Posterior cingulate gyrus (tissue), 11 donors: ENCODE results near the gene PADI4.
"Not testable (repeated sequence)": the region's sequence is repeated elsewhere in the genome, so short reads cannot be mapped to it uniquely, and the experiment has no call there.

Experiments used
- DNase-seq, 10 donors: peaks; one replicate each; pipeline versions ENCODE4 v3.0.0 to v3.0.0-alpha.2; 2020 to 2021; ENCODE audit warnings: mixed read lengths in 3 of 10
- intact Hi-C: fragments of 100-400 bp; cut with DNase I; formaldehyde crosslinking; loops from one replicate; pipeline ENCODE4 v1.15.1; 2023

Gene PADI4

DNA sequence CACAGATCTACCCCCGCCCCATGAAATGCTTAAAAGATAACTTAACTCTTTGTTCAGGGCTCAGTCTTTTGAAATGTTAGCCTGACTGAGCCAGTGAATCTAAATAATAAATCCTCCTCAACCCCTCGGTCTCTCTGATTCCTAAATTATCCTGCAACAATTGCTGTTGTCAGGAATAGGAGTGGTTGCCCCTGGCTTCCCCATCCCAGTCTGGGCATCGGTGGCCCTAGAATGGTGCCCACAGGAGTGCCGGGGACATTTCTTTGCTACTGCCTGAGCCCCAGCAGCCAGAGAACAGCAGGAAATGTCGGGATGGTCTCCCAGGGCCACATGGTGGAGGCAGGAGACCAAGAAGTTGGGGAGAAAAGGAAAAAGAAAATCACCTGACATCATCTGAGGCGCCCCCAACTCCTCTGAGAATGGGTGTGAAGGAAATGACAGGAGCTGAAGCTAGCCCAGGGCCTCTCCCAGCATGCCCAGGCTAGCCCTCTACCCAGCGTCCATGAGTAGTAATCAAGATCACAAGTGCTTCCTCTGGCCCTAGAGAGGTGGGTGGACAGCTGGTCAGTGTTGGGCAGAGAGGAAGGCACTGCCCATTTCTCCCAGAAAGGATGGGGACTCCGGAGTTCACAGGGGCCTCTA lies 1.6 kb downstream of the PADI4 start:
- intact Hi-C loops, result no loop called here
- DNase-seq, result no peak

DNA sequence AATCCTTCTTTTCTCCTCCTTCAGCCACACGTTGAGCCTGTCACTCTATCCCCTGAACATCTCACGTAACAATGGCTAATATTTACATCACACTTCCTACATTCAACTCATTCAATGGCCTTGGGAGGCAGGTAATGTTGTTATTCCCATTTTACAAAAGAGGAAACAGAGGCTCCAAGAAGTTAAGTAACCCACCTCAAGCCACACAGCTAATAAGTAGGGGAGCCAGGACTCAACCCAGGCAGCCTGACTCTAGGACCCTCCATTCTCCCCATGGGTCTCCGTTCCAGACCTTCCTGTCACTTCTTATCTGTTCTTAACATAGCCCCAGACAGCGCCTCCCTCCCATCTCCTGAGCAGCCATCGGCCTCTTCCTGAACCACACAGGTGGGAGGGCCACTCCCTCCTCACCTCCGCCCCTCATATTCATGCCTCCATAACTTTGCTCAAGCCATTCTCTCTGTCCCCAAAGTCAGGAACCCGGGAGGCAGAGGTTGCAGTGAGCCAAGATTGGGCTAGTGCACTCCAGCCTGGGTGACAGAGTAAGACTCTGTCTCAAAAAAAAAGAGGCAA lies 2.2 kb downstream of the PADI4 start:
- intact Hi-C loops, result no loop called here
- no peak for DNase-seq

DNA sequence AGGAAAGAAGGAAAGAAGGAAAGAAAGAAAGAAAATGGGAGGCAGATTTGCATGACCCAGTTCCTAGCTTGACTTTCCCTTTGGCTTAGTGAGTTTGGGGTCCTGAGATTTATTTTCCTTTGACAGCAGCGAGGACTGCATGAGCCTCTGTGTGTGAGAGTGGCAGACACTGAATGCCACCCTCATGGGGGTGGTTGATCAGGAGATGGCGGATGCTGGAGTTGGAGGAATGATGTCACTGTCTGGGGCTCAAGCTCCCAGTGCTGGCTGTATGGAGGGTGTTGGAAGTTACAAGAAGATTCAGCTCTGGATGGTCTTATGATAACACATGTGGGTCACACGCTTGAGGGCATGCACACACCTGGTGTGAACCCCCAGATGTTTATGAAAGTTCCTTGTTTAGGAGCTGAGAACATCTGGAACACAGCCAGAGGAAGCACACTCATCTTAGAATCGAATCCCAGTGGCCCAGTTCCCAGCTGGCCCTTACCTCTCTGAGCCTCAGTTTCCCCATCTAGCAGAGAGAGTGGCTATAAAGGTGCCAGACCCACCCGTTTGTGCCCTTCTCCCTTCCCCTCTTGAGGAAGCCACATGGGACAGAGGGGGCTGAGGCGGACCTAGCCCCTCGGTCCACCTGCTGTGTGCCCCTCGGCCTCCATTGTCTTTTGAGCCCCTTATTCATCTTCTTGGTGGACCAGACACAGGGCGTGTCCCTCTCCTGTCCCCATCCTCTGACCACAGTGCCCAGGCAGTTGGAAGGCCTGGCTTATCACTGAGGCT lies 5.7 kb downstream of the PADI4 start:
- DNase-seq, result no peak
- intact Hi-C loops, result no loop called here

DNA sequence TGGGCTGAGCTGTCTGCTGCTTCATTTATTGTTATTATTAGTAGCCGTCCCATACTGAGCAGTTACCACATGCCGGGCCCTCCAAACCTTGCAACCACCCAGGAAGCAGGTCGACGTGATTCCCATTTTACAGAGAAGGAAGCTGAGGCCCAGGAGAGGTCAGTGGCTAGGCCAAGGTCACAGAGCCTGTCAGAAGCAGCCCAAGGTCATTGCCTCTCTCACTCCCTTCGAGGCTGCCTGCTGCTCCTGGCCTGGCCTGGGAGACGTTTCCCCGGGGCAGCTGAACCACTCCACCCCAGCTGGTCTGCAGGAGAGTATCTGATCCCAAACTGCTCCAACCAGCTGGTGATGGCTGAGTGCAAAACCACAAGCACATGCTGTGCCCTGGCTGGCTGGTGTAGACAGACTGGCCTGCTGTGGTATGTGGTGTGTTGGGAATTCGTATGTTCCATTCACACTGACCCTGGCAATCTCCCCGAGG lies 6.5 kb downstream of the PADI4 start:
- no peak for DNase-seq
- intact Hi-C loops, result no loop called here

- no peak for DNase-seq
- intact Hi-C loops, result no loop called here
Observed at GRCh38 chr1:17315542-17316130, 7.6 kb downstream of the PADI4 start.

- no peak for DNase-seq
- intact Hi-C loops, result no loop called here
Observed at GRCh38 chr1:17316704-17317103, 8.7 kb downstream of the PADI4 start.

DNA sequence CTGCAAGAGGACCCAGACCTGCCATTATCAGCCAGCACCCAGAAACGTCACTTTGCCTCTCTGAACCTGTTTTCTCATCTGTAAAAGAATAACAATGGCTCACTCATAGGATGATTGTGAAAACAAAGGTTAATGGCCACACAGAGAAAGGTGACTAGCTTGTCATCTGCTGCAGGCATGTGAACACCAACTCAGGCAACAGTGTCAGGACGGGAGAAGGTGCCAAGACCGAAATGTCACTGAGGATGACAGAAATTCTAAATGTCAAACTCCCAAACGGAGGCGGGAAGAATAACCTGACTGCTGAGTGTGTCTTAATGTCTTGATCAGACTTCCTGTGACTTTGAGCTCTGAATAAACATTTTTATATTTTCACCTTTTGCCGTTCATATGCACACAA lies 10.3 kb downstream of the PADI4 start:
- DNase-seq, result no peak
- intact Hi-C loops, result no loop called here

DNA sequence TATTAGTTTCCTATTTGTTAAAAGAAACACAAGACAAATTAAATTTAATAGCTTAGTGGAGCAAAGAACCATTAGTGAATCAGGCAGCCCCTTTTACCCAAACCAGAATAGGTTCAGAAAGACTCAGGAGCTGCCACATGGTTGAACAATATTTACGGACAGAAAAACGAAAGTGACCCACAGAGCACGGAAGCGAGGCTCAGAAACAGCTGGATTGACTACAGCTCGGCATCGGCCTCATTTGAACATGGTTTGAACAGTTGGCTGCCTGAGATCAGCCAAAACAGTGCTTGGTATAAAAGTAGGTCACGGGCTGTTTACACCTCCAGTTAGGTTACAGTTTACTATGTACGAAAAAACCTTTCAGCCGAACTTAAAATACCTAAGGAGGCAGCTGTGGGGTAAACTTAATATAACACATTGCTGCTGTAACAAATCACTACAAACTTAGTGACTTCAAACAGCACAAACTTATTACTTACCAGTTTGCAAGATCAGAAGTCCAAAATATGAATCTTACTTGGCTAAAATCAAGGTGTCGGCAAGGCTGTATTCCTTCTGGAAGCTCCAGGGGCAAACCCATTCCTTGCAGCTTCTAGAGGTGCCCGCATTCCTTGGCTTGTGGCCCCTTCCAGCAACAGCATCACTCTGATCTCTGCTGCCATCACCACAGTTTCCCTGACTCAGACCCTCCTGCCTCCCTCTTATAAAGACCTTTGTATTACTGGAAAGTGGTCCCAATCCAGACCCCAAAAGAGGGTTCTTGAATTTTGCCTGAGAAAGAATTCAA lies 11.8 kb downstream of the PADI4 start:
- intact Hi-C loops, result no loop called here
- no peak for DNase-seq

- DNase-seq, intact Hi-C loops: not testable (repeated sequence)
Observed at GRCh38 chr1:17321857-17322390, 13.9 kb downstream of the PADI4 start.

DNA sequence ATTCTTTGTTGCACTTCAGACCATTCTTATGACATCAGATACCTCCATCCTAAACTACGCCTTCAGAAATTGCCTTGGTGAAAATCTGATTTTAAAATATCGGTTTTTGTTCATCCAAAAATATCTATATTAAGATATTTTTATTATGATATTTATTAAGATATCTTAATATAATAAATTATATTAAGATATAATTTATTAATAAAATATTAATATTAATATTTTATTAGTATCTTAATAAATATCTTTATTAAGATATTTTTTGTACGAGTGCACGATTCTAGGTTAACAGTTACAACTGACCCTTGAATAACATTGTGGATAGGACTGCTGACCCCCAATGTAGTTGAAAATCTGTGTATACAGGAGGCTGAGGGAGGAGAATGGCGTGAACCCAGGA lies 20.9 kb downstream of the PADI4 start:
- intact Hi-C loops, result no loop called here
- no peak for DNase-seq

DNA sequence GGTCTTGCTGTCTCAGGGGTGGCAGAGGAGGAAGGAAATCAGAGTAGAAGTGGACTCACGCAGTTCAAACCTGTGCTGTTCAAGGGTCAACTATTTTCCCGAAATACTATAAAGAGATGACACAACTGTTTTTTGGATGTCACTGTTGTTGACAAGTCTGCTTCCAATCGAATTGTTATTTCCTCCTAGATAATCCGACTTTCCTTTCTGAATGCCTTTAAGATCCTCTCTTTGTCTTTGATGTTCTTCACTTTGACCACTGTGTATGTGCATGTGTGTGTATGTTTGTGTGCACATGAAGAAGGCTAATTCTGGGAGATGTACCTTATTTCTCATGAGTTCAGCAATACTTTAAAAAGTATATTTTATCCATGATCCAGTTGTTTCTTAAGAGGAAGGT lies 21.6 kb downstream of the PADI4 start:
- DNase-seq, result no peak
- intact Hi-C loops, result loop anchor here (10.0 kb wide), 1 partner anchor 265 kb away; no protein-coding TSS in a partner anchor

DNA sequence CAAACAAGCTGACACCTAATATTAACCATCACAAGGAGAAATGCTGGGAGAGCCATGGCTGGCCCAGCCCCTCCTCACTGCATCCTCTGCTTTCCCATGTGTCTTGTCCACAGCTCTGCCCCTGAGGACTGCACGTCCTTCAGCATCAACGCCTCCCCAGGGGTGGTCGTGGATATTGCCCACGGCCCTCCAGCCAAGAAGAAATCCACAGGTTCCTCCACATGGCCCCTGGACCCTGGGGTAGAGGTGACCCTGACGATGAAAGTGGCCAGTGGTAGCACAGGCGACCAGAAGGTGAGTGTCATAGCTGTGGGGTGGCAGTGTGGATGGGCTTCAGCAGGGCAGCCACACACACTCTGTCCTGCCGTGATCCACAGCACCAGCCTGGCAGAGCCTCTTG lies 22.9 kb downstream of the PADI4 start:
- DNase-seq, result peak in 2 of 10 donors; percentile 26 to 44
- intact Hi-C loops, result loop anchor here (10.0 kb wide), 1 partner anchor 266 kb away; no protein-coding TSS in a partner anchor

- DNase-seq, result peak in 2 of 10 donors; percentile 9 to 73
- intact Hi-C loops, result loop anchor here (10.0 kb wide), 1 partner anchor 268 kb away; no protein-coding TSS in a partner anchor
Observed at GRCh38 chr1:17333081-17333480, 25.1 kb downstream of the PADI4 start.

DNA sequence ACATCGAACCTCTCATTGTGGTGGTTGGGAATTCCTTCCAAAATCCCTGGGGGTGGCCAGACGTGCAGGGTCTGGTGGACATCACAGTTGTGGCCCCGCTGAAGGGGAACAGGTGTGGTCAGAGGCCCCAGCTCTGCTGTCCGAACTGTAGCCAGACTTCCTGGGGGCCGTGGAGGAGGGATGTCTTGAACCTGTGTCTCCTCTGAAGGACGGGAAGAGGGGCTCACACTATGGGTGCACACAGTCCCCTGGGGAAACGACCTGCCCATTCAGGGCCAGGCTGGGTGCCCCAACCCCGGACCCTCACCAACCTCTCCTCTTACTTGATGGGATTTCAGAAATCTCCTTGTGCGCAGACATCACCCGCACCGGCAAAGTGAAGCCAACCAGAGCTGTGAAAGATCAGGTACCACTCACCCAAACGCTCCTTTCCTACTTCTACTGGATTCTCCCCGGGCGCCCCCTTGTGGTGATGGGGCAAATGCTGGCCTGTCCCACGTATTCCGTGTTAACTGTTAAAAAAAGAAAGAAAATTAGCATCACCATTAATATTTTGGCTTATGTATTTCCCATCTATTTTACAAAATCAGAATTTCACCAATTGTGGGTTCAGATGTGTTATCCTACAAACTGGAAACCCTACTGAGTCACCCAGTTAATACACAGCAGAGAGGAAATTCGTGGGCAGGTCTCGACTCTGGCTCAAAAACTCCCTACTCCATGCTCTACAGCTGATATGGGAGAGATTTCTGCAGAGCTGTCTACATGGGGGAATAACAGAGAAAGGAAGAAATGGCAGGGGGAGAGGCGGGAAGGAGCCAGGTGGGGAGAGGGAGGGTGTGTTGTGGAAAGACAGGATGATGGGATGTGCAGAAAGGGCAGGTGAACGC lies 28.1 kb downstream of the PADI4 start:
- DNase-seq, result peak in 9 of 10 donors; percentile 18 to 89 (median 67)
- intact Hi-C loops, result loop anchor here (2.0 to 10.0 kb wide), 2 partner anchors 211 to 271 kb away; no protein-coding TSS in a partner anchor

DNA sequence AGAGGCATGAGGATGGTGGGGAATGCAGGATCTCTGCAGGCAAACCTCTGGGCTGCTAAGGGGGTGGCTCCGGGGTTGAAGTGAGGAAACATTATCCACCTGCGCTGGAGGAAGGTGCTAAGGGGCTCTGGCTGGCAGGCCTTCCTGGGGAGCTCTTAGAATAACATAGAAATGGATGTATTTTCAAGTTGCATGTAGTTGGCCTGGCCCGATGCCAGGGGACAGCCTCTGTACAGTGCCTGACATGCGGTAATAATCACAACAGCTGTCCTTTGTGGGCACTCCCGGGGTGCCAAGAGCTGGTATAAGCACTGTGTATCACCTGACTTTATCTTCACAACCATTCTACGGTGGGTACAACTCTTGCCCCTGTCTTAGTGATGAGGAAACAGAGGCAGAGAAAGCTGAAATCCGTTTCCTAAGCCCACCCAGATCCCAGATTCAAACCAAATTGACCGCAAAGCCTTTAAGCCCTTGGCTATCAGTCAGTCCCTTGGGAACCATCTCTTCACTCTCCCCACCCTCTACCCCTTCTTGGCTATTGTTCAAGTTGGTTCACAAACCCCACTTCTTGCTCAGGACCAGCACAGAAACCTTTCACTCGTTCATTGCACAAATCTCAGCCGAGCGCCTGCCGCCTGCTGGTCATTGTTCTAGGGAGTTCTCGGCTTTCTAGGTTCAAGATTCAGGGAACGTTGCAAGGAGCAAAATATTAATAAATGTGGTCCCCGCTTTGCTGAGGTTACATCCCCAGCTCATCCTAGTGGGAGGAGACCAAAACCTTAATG lies 30.9 kb downstream of the PADI4 start:
- intact Hi-C loops, result loop anchor here (10.0 kb wide), 1 partner anchor 274 kb away; no protein-coding TSS in a partner anchor
- DNase-seq, result peak in 2 of 10 donors; percentile 50 to 63

GRCh38 chr1:17339521-17339920 lies 31.5 kb downstream of the PADI4 start:
- intact Hi-C loops, result loop anchor here (10.0 kb wide), 1 partner anchor 275 kb away; no protein-coding TSS in a partner anchor
- peak in 2 of 10 donors; percentile 31 to 34 for DNase-seq

GRCh38 chr1:17340358-17340757 lies 32.4 kb downstream of the PADI4 start:
- intact Hi-C loops, result no loop called here
- DNase-seq, result peak in 2 of 10 donors; percentile 7 to 43

DNA sequence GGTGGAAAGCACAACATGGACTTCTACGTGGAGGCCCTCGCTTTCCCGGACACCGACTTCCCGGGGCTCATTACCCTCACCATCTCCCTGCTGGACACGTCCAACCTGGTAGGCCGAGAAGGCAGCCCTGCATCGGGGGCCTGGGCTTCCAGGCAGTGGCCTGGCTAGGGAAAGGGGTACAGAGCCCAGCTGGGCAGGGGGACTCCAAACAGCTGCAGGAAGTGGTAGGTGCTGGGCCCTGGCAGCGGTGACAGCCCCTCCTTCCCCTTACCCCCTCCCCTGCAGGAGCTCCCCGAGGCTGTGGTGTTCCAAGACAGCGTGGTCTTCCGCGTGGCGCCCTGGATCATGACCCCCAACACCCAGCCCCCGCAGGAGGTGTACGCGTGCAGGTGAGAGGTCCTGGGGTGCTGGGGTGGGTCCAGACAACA lies 34.0 kb downstream of the PADI4 start:
- DNase-seq, result peak in 2 of 10 donors; percentile 64 to 71
- intact Hi-C loops, result no loop called here
